Gastrocnemius medialis (tissue), 4 donors: ENCODE data around the gene GMCL2. TPM values are rescaled to one million over a fixed set of nuclear protein-coding genes. Genes with fewer than 3 reads are reported as not detected.

Source experiments
- ATAC-seq, 2 donors: fragments of 150-250 bp; one replicate each; pipeline ENCODE4 v1.9.1; 2016
- DNase-seq, 2 donors: peaks; one replicate each; pipeline ENCODE4 v3.0.0-alpha.2; 2019
- H3K27ac ChIP-seq, 4 donors: fragments of 200-600 bp; sonication (generic); 1 replicate in 1 of 4; 2 replicates in 3 of 4; pipeline ENCODE4 v1.5.1; 2016 to 2018; ENCODE audit warnings: mild to moderate bottlenecking in 2 of 4, moderate library complexity in 1 of 4
- H3K27me3 ChIP-seq, 3 donors: fragments of 200-600 bp; sonication (generic) in 2 of 3; 1 replicate in 1 of 3; 2 replicates in 2 of 3; pipeline versions ENCODE4 v1.5.1 to v1.6.0; 2016 to 2019; ENCODE audit warnings: mild to moderate bottlenecking in 1 of 3, moderate library complexity in 1 of 3
- H3K36me3 ChIP-seq, 2 donors: fragments of 200-600 bp; sonication (generic) in 1 of 2; one replicate each; pipeline ENCODE4 v1.5.1; 2017 to 2018
- H3K4me1 ChIP-seq, 2 donors: fragments of 200-600 bp; sonication (generic) in 1 of 2; one replicate each; pipeline ENCODE4 v1.5.1; 2016 to 2017; ENCODE audit warnings: mild to moderate bottlenecking in 2 of 2
- H3K4me3 ChIP-seq, 4 donors: fragments of 200-600 bp; sonication (generic) in 3 of 4; 1 replicate in 1 of 4; 2 replicates in 3 of 4; pipeline ENCODE4 v1.5.1; 2016 to 2019; ENCODE audit warnings: mild to moderate bottlenecking in 2 of 4
- H3K9me3 ChIP-seq, 3 donors: fragments of 200-600 bp; sonication (generic) in 2 of 3; 1 replicate in 1 of 3; 2 replicates in 2 of 3; pipeline ENCODE4 v1.5.1; 2016 to 2019
- POLR2A ChIP-seq, 2 donors: fragments of 450-650 bp; IDR thresholded peaks; one replicate each; pipeline ENCODE4 v1.6.1; 2017; ENCODE audit warnings: antibody characterized with exemption in 2 of 2, mild to moderate bottlenecking in 2 of 2, moderate library complexity in 2 of 2
- in situ Hi-C, 4 donors: fragments of 200-750 bp; cut with MboI; loops; one replicate each; pipeline versions ENCODE4 v1.15.0 to v1.8.0; 2017; ENCODE audit warnings: low sequenced_read_pairs in 4 of 4
- intact Hi-C: fragments of 100-400 bp; cut with DNase I; formaldehyde crosslinking; loops from one replicate; pipeline ENCODE4 v1.15.1; 2023; ENCODE audit warnings: low total_unique reads
- total RNA-seq, 4 donors: library from RNA; depleted of rRNA; stranded (reverse); fragments of >200 nt; gene quantifications; one replicate each; pipeline versions ENCODE4 v1.1.0 to v1.2.3, GENCODE V29; 2016
- TF ChIP-seq, protein P1 (sequence below), 5 experiments: fragments of 450-650 bp in 3 of 5; fragments of 200-600 bp in 2 of 5; sonication (generic) in 2 of 5; IDR thresholded peaks in 4 of 5; conservative IDR thresholded peaks in 1 of 5; 1 replicate in 4 of 5; 2 replicates in 1 of 5; pipeline ENCODE4 v1.5.1; 2016 to 2019; ENCODE audit warnings: antibody characterized with exemption in 5 of 5, mild to moderate bottlenecking in 3 of 5, moderate library complexity in 3 of 5

GMCL2 gene
- total RNA-seq, 4 donors from 2014 or later = not detected

- no peak for DNase-seq
- peak in 1 of 2 donors; percentile 4 for ATAC-seq
- H3K36me3 ChIP-seq = peaks cover 0 to 23% of the 10 kb centered on the region in 2 donors
- intact Hi-C loops = loop anchor here (1.0 kb wide), 2 partner anchors 30 to 49 kb away; no protein-coding TSS in a partner anchor
- H3K27me3 ChIP-seq = no peaks in the 10 kb centered on the region
- no peaks in the 10 kb centered on the region for H3K9me3 ChIP-seq
- TF ChIP-seq, protein P1, sequence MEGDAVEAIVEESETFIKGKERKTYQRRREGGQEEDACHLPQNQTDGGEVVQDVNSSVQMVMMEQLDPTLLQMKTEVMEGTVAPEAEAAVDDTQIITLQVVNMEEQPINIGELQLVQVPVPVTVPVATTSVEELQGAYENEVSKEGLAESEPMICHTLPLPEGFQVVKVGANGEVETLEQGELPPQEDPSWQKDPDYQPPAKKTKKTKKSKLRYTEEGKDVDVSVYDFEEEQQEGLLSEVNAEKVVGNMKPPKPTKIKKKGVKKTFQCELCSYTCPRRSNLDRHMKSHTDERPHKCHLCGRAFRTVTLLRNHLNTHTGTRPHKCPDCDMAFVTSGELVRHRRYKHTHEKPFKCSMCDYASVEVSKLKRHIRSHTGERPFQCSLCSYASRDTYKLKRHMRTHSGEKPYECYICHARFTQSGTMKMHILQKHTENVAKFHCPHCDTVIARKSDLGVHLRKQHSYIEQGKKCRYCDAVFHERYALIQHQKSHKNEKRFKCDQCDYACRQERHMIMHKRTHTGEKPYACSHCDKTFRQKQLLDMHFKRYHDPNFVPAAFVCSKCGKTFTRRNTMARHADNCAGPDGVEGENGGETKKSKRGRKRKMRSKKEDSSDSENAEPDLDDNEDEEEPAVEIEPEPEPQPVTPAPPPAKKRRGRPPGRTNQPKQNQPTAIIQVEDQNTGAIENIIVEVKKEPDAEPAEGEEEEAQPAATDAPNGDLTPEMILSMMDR (IDR thresholded peaks at IDR 0.05 in 4 of 5, conservative IDR thresholded peaks at IDR 0.05 in 1 of 5) = no peak
- TF ChIP-seq POLR2A (IDR thresholded peaks at IDR 0.05) = no peak
- in situ Hi-C loops = no loop called here
- H3K27ac ChIP-seq = peak overlapping the region; percentile 82 to 92 (median 88)
- peak overlapping the region; percentile 62 to 79 (median 70) for H3K4me3 ChIP-seq
- H3K4me1 ChIP-seq = peaks cover 26 to 32% of the 10 kb centered on the region in 2 donors
Measured at GRCh38 chr5:178203670-178204181, 16.6 kb upstream of the GMCL2 start.

DNA sequence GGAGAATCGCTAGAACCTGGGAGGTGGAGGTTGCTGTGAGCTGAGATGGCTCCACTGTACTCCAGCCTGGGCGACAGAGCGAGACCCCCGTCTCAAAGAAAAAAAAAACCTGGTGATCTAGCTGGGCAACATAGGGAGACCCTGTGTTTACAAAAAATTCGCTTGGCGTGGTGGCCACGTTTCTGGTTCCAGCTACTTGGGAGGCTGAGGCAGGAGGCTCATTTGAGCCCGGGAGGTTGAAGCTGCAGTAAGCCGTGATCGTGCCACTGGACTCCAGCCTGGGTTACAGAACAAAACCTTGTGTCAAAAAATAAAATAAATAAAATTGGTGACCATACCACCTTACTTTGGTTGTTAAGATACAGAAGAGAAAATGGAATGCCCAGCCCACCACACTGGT lies 15.4 kb upstream of the GMCL2 start:
- Histone ChIP-seq H3K4me1 (peaks cover 20 to 22% of the 10 kb centered on the region in 2 donors), H3K27ac (no peak overlapping the region), H3K36me3 (peaks cover 0 to 11% of the 10 kb centered on the region in 2 donors), H3K27me3 (no peaks in the 10 kb centered on the region), H3K4me3 (no peak overlapping the region), H3K9me3 (no peaks in the 10 kb centered on the region)
- in situ Hi-C loops = no loop called here
- DNase-seq (no peak), ATAC-seq (no peak)
- intact Hi-C loops = no loop called here
- TF ChIP-seq POLR2A (IDR thresholded peaks at IDR 0.05) = no peak
- TF ChIP-seq, protein P1 (IDR thresholded peaks at IDR 0.05 in 4 of 5, conservative IDR thresholded peaks at IDR 0.05 in 1 of 5) = no peak

DNA sequence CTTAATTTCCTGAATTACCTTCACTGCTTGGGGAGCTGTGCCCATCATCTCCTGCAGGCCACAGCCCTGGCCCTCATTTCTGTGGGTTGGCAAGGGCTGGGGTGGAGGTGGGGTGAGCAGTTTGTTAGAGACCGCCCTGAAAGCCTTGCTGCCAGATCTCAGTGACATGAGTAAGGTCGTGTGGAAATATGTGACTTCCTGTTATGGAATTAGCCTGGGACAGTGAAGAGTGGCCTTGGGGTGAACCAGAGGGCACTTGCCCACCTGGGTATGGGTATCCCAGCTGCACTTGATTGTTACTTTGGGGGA lies 14.7 kb upstream of the GMCL2 start:
- no peaks in the 10 kb centered on the region for H3K9me3 ChIP-seq

GRCh38 chr5:178201221-178201926 lies 14.2 kb upstream of the GMCL2 start:
- no peak for DNase-seq
- intact Hi-C loops = no loop called here

More for the DNA sequence above, 14.7 kb upstream of the GMCL2 start:
- in situ Hi-C loops (no loop called here), intact Hi-C loops (no loop called here)
- ATAC-seq (no peak), DNase-seq (no peak)
- H3K4me3 ChIP-seq = no peak overlapping the region
- no peak overlapping the region for H3K27ac ChIP-seq
- H3K4me1 ChIP-seq = peaks cover 14 to 16% of the 10 kb centered on the region in 2 donors
- TF ChIP-seq POLR2A (IDR thresholded peaks at IDR 0.05) = no peak
- TF ChIP-seq, protein P1 (IDR thresholded peaks at IDR 0.05 in 4 of 5, conservative IDR thresholded peaks at IDR 0.05 in 1 of 5) = no peak
- peaks cover 0 to 4% of the 10 kb centered on the region in 2 donors for H3K36me3 ChIP-seq
- H3K27me3 ChIP-seq = no peaks in the 10 kb centered on the region

More at GRCh38 chr5:178201221-178201926, 14.2 kb upstream of the GMCL2 start:
- in situ Hi-C loops = no loop called here
- Histone ChIP-seq H3K4me3 (no peak overlapping the region), H3K27me3 (no peaks in the 10 kb centered on the region), H3K36me3 (no peaks in the 10 kb centered on the region), H3K27ac (no peak overlapping the region), H3K4me1 (peaks cover 9 to 11% of the 10 kb centered on the region in 2 donors), H3K9me3 (no peaks in the 10 kb centered on the region)
- ATAC-seq = no peak
- no peak for TF ChIP-seq POLR2A (IDR thresholded peaks at IDR 0.05)
- TF ChIP-seq, protein P1 (IDR thresholded peaks at IDR 0.05 in 4 of 5, conservative IDR thresholded peaks at IDR 0.05 in 1 of 5) = no peak
